Thyroid gland (tissue), 4 donors: ENCODE measurements around the gene RHEB.

Experiments used
- POLR2A ChIP-seq, 2 donors: fragments of 450-650 bp; IDR thresholded peaks; one replicate each; pipeline ENCODE4 v1.6.1; 2017; ENCODE audit warnings: antibody characterized with exemption in 2 of 2, mild to moderate bottlenecking in 2 of 2, moderate library complexity in 1 of 2
- TF ChIP-seq, protein P1 (sequence below), 6 experiments: fragments of 200-600 bp in 3 of 6; fragments of 450-650 bp in 3 of 6; sonication (generic) in 3 of 6; IDR thresholded peaks; one replicate each; pipeline ENCODE4 v1.5.1; 2016 to 2019; ENCODE audit warnings: antibody characterized with exemption in 6 of 6, mild to moderate bottlenecking in 2 of 6, inconsistent platforms in 1 of 6, moderate library complexity in 1 of 6

DNA sequence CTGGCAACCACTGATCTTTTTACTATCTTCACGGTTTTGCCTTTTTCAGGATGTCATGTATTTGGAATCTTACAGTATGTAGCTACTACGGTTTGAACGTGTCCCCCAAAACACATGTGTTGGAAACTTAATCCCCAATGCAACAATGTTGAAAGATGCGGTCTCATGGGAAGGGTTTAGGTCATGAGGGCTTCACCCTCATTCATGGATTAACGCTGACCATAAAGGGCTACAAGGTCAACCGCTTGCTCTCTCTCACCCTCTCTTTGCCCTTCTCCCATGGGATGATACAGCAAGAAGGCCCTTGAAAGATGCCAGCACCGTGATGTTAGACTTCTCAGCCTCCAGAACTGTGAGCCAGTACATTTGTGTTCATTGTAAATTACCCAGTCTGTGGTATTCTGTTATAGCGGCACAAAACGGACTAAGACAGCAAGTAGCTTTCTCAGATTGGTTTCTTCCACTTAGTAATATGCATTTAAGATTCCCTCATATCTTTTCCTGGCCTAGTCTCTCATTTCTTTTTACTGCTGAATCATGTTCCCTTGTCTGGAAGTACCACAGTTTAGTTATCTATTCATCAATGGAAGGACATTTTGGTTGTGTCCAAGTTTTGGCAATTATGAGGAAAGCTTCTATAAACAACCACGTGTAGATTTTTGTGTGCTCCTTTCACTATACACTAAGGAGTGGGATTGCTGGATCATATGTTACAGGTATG, 76.8 kb downstream of the RHEB start:
- TF ChIP-seq, protein P1, sequence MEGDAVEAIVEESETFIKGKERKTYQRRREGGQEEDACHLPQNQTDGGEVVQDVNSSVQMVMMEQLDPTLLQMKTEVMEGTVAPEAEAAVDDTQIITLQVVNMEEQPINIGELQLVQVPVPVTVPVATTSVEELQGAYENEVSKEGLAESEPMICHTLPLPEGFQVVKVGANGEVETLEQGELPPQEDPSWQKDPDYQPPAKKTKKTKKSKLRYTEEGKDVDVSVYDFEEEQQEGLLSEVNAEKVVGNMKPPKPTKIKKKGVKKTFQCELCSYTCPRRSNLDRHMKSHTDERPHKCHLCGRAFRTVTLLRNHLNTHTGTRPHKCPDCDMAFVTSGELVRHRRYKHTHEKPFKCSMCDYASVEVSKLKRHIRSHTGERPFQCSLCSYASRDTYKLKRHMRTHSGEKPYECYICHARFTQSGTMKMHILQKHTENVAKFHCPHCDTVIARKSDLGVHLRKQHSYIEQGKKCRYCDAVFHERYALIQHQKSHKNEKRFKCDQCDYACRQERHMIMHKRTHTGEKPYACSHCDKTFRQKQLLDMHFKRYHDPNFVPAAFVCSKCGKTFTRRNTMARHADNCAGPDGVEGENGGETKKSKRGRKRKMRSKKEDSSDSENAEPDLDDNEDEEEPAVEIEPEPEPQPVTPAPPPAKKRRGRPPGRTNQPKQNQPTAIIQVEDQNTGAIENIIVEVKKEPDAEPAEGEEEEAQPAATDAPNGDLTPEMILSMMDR (IDR thresholded peaks at IDR 0.05): no peak
- no peak for TF ChIP-seq POLR2A (IDR thresholded peaks at IDR 0.05)
